Transverse colon (tissue), 4 donors: ENCODE data around the gene GBA2. TPM values are rescaled to one million over a fixed set of nuclear protein-coding genes. Genes with fewer than 3 reads are reported as not detected.

Experiments used
- DNase-seq: peaks from one replicate; pipeline ENCODE4 v3.0.0-alpha.2; 2019
- H3K27ac ChIP-seq, 4 donors: fragments of 200-600 bp; sonication (generic); 2 replicates each; pipeline ENCODE4 v1.5.1; 2016 to 2018; ENCODE audit warnings: inconsistent platforms in 4 of 4
- H3K27me3 ChIP-seq: fragments of 200-600 bp; sonication (generic); 2 replicates; pipeline ENCODE4 v1.5.1; 2017; ENCODE audit warnings: inconsistent platforms
- H3K36me3 ChIP-seq, 4 donors: fragments of 200-600 bp; sonication (generic); 2 replicates each; pipeline ENCODE4 v1.5.1; 2017 to 2019; ENCODE audit warnings: inconsistent platforms in 4 of 4
- H3K4me1 ChIP-seq, 4 donors: fragments of 200-600 bp; sonication (generic); 2 replicates each; pipeline ENCODE4 v1.5.1; 2017 to 2020; ENCODE audit warnings: inconsistent platforms in 4 of 4
- H3K4me3 ChIP-seq, 4 donors: fragments of 200-600 bp; sonication (generic); 1 replicate in 1 of 4; 2 replicates in 3 of 4; pipeline versions ENCODE4 v1.5.1 to v1.6.1; 2017 to 2019; ENCODE audit warnings: inconsistent platforms in 4 of 4
- H3K9me3 ChIP-seq, 2 donors: fragments of 200-600 bp; sonication (generic); 2 replicates each; pipeline ENCODE4 v1.5.1; 2017 to 2019; ENCODE audit warnings: inconsistent platforms in 2 of 2
- CTCF ChIP-seq, 5 experiments: fragments of 200-600 bp in 3 of 5; fragments of 450-650 bp in 2 of 5; sonication (generic) in 3 of 5; IDR thresholded peaks; 1 replicate in 2 of 5; 2 replicates in 3 of 5; pipeline ENCODE4 v1.5.1; 2016 to 2017; ENCODE audit warnings: antibody characterized with exemption in 5 of 5, inconsistent platforms in 3 of 5, mild to moderate bottlenecking in 2 of 5, moderate library complexity in 1 of 5
- EP300 ChIP-seq: sonication (generic); formaldehyde crosslinking; IDR thresholded peaks from one replicate; pipeline ENCODE4 v1.6.1; 2017; ENCODE audit warnings: antibody characterized with exemption, low read depth
- POLR2A ChIP-seq: fragments of 450-650 bp; IDR thresholded peaks from one replicate; pipeline ENCODE4 v1.6.1; 2016; ENCODE audit warnings: antibody characterized with exemption, mild to moderate bottlenecking, moderate library complexity
- POLR2AphosphoS5 ChIP-seq, 3 donors: sonication (generic); formaldehyde crosslinking; IDR thresholded peaks; one replicate each; pipeline ENCODE4 v1.6.1; 2016; ENCODE audit warnings: antibody characterized with exemption in 3 of 3
- WGBS, 2 donors: methylation state at CpG; one replicate each; pipeline ENCODE4 v1.1.5; 2018; ENCODE audit warnings: low coverage in 1 of 2; 5-methylcytosine and 5-hydroxymethylcytosine counted together
- in situ Hi-C, 4 donors: fragments of 200-750 bp; cut with MboI; loops; one replicate each; pipeline versions ENCODE4 v1.15.0 to v1.15.1; 2017; ENCODE audit warnings: low sequenced_read_pairs in 3 of 4, low pct_ligation_motif_present in 1 of 4, low pct_unique_long_range_greater_than_20kb in 1 of 4
- intact Hi-C: fragments of 100-400 bp; cut with DNase I; formaldehyde crosslinking; loops from one replicate; pipeline ENCODE4 v1.15.1; 2023; ENCODE audit warnings: low total_unique reads
- total RNA-seq, 4 donors: library from RNA; depleted of rRNA; stranded (reverse); fragments of >200 nt; gene quantifications; one replicate each; pipeline ENCODE4 v1.1.0, GENCODE V29; 2016

GBA2 gene
- total RNA-seq, 4 donors from 2014 or later, result 217 to 709 (median 255) TPM

- TF ChIP-seq EP300, result no peak
- TF ChIP-seq POLR2AphosphoS5 (IDR thresholded peaks at IDR 0.05), result peak; percentile 7 to 57 (median 53)
- no peak for TF ChIP-seq CTCF (IDR thresholded peaks at IDR 0.05)
- TF ChIP-seq POLR2A, result peak; percentile 66
- Histone ChIP-seq H3K27me3 (no peaks in the 10 kb centered on the region), H3K36me3 (peaks cover 0 to 15% (median 7%) of the 10 kb centered on the region in 4 donors), H3K27ac (peak overlapping the region; percentile 91 to 97 (median 93)), H3K4me3 (peak overlapping the region; percentile 49 to 89 (median 70)), H3K4me1 (peaks cover 11 to 42% (median 16%) of the 10 kb centered on the region in 4 donors), H3K9me3 (no peaks in the 10 kb centered on the region)
- intact Hi-C loops (no loop called here), in situ Hi-C loops (no loop called here)
- 0 to 3% methylated on average over 5 to 20 of the region's 20 CpGs for WGBS, 2 donors
- DNase-seq, result peak; percentile 66
These were observed 8.3 kb upstream of the GBA2 start for GRCh38 chr9:35757226-35757891.

GRCh38 chr9:35756275-35757225, 7.5 kb upstream of the GBA2 start:
- Histone ChIP-seq H3K9me3 (no peaks in the 10 kb centered on the region), H3K4me1 (peaks cover 11 to 36% (median 16%) of the 10 kb centered on the region in 4 donors), H3K27me3 (no peaks in the 10 kb centered on the region), H3K4me3 (peak overlapping the region; percentile 49 to 89 (median 70)), H3K27ac (peak overlapping the region; percentile 91 to 97 (median 93)), H3K36me3 (peaks cover 0 to 23% (median 7%) of the 10 kb centered on the region in 4 donors)
- intact Hi-C loops, result no loop called here
- in situ Hi-C loops, result no loop called here
- WGBS, 2 donors, result 9 to 17% methylated on average over 5 to 48 of the region's 48 CpGs
- DNase-seq, result peak; percentile 83
- TF ChIP-seq POLR2A (peak; percentile 34), EP300 (no peak), CTCF (IDR thresholded peaks at IDR 0.05) (peak; percentile 68 to 91 (median 76)), POLR2AphosphoS5 (IDR thresholded peaks at IDR 0.05) (peak in 1 of 3 donors; percentile 9)

- Histone ChIP-seq H3K4me1 (peaks cover 11 to 31% (median 21%) of the 10 kb centered on the region in 4 donors), H3K27me3 (no peaks in the 10 kb centered on the region), H3K4me3 (no peak overlapping the region), H3K9me3 (no peaks in the 10 kb centered on the region), H3K27ac (no peak overlapping the region), H3K36me3 (peaks cover 0 to 24% (median 10%) of the 10 kb centered on the region in 4 donors)
- TF ChIP-seq CTCF (IDR thresholded peaks at IDR 0.05) (no peak), EP300 (no peak), POLR2A (no peak), POLR2AphosphoS5 (IDR thresholded peaks at IDR 0.05) (no peak)
- in situ Hi-C loops, result no loop called here
- DNase-seq, result no peak
- 97% methylated on average over 4 of the region's 4 CpGs; no CpG with 5 or more reads in 1 of the 2 donors for WGBS, 2 donors
- intact Hi-C loops, result no loop called here
These were observed 6.0 kb upstream of the GBA2 start for GRCh38 chr9:35755071-35755470.

- H3K4me1 ChIP-seq, result peaks cover 11 to 34% (median 27%) of the 10 kb centered on the region in 4 donors
- H3K27ac ChIP-seq, result no peak within 1 kb of the TSS
- no peaks in the 10 kb centered on the region for H3K27me3 ChIP-seq
- H3K4me3 ChIP-seq, result no peak within 1 kb of the TSS
- intact Hi-C loops, result no loop called here
- WGBS, 2 donors, result 60 to 80% methylated on average over 1 to 3 of the region's 3 CpGs
- DNase-seq, result no peak
- TF ChIP-seq CTCF (IDR thresholded peaks at IDR 0.05) (no peak), POLR2A (no peak), EP300 (no peak), POLR2AphosphoS5 (IDR thresholded peaks at IDR 0.05) (no peak)
- H3K36me3 ChIP-seq, result peaks cover 0 to 24% (median 10%) of the 10 kb centered on the region in 4 donors
- in situ Hi-C loops, result no loop called here
- H3K9me3 ChIP-seq, result no peaks in the 10 kb centered on the region
These were observed 5.2 kb upstream of the GBA2 start, which contains the start of gene MSMP for GRCh38 chr9:35754264-35754663. MSMP (minus strand) TSS chr9:35754276; CDS start chr9:35754129, 147 bp downstream.
